Lung microvascular endothelial cell (primary cell): ENCODE data around the gene PAX2. TPM values are rescaled to one million over a fixed set of nuclear protein-coding genes. Genes with fewer than 3 reads are reported as not detected.
"Not testable (repeated sequence)": the region's sequence is repeated elsewhere in the genome, so short reads cannot be mapped to it uniquely, and the experiment has no call there.

Experiments
- DNase-seq, 2 donors: peaks; one replicate each; pipeline versions ENCODE4 v3.0.0 to v3.0.0-alpha.2; 2010; ENCODE audit warnings: low read depth in 2 of 2
- total RNA-seq: library from RNA; depleted of rRNA; stranded (reverse); fragments of >200 nt; gene quantifications from 2 replicates; pipeline ENCODE4 v1.2.1, GENCODE V29; 2014

The PAX2 gene
- total RNA-seq = not detected in 2 replicates

- DNase-seq = no peak
Measured at GRCh38 chr10:100744987-100745881, at the start of gene PAX2. TSS of gene PAX2 (plus strand) at chr10:100745582. CDS start at chr10:100746261, 679 bp downstream.

- no peak for DNase-seq
Measured at GRCh38 chr10:100696477-100696901, 48.9 kb upstream of the PAX2 start.

GRCh38 chr10:100697070-100697469 is 48.3 kb upstream of the PAX2 start:
- peak in 1 of 2 donors; percentile 53 for DNase-seq

- DNase-seq = no peak
Measured at GRCh38 chr10:100697631-100698030, 47.8 kb upstream of the PAX2 start.

GRCh38 chr10:100701704-100702103 is 43.7 kb upstream of the PAX2 start:
- DNase-seq = not testable (repeated sequence)

GRCh38 chr10:100705139-100705538 is 40.2 kb upstream of the PAX2 start:
- no peak for DNase-seq

- DNase-seq = no peak
Measured at GRCh38 chr10:100707261-100707848, 38.0 kb upstream of the PAX2 start.

- DNase-seq = no peak
Measured at GRCh38 chr10:100709146-100710082, 36.0 kb upstream of the PAX2 start.

GRCh38 chr10:100710151-100710871 is 35.1 kb upstream of the PAX2 start:
- DNase-seq = no peak

GRCh38 chr10:100713049-100713858 is 32.1 kb upstream of the PAX2 start:
- DNase-seq = no peak

GRCh38 chr10:100713859-100714565 is 31.4 kb upstream of the PAX2 start:
- DNase-seq = no peak

- DNase-seq = no peak
Measured at GRCh38 chr10:100714566-100714950, 30.8 kb upstream of the PAX2 start.

- no peak for DNase-seq
Measured at GRCh38 chr10:100715101-100715444, 30.3 kb upstream of the PAX2 start.

- DNase-seq = no peak
Measured at GRCh38 chr10:100715445-100716385, 29.7 kb upstream of the PAX2 start.

GRCh38 chr10:100717166-100717565 is 28.2 kb upstream of the PAX2 start:
- no peak for DNase-seq

- DNase-seq = no peak
Measured at GRCh38 chr10:100718197-100718742, 27.1 kb upstream of the PAX2 start.

- DNase-seq = no peak
Measured at GRCh38 chr10:100723180-100723579, 22.2 kb upstream of the PAX2 start.
